ENCODE data around the gene DAGLB. TPM values are rescaled to one million over a fixed set of nuclear protein-coding genes. Genes with fewer than 3 reads are reported as not detected.

Gene DAGLB
- total RNA-seq, 1 experiment from 2014 or later: 22.3 TPM

DNA sequence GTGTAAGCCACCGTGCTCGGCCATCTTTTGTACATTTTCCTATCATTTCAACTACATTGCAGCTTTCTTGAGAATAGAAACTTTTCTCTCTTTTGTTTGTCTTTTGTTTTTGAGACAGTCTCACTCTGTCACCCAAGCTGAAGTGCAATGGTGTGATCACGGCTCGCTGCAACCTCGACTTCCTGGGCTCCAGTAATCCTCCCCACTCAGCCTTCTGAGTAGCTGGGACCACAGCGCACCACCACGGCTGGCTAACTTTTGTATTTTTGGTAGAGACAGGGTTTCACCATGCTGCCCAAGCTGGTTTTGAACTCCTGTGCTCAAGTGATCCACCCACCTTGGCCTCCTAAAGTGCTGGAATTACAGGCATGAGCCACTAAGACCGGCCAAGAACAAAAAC, 31.3 kb upstream of the DAGLB start:
- Histone ChIP-seq H3K27me3 (ENCODE audit: control insufficient read depth, insufficient read depth, low read length) (no peaks in the 10 kb centered on the region), H3K36me3 (ENCODE audit: control insufficient read depth, insufficient read depth, low read length) (peaks cover 7% of the 10 kb centered on the region), H3K4me3 (ENCODE audit: low read depth in 2 of 2, low read length in 2 of 2) (no peak overlapping the region), H3K9me3 (ENCODE audit: control insufficient read depth, insufficient read depth, low read depth, low read length) (no peaks in the 10 kb centered on the region), H3K4me1 (ENCODE audit: control insufficient read depth, insufficient read depth, low read length) (peaks cover 11% of the 10 kb centered on the region), H3K27ac (ENCODE audit: low read length) (no peak overlapping the region)
- in situ Hi-C loops (cut with HindIII; ENCODE audit: low pct_unique_long_range_greater_than_20kb, low sequenced_read_pairs): no loop called here
- POLR2A ChIA-PET: no interaction called here
- no peak for ATAC-seq
- intact Hi-C loops (cut with micrococcal nuclease; ENCODE audit: unreplicated experiment): no loop called here
- no peak for DNase-seq (ENCODE audit: low read depth, low spot score)
- no TSS peak for BruUV-seq (replicated peaks)
- TF ChIP-seq REST (IDR thresholded peaks at IDR 0.05; ENCODE audit: insufficient read depth in 1 of 2, low read depth in 2 of 2, low read length in 1 of 2) (no peak), TCF7L2 (IDR thresholded peaks at IDR 0.05; ENCODE audit: low read depth, low read length) (no peak), SIN3A (IDR thresholded peaks at IDR 0.05; ENCODE audit: borderline replicate concordance, insufficient read depth, low read depth, low read length) (no peak), POLR2AphosphoS5 (IDR thresholded peaks at IDR 0.05; ENCODE audit: low read depth, low read length) (no peak), CTCF (IDR thresholded peaks at IDR 0.05) (no peak)
- CTCF ChIA-PET: no interaction called here

DNA sequence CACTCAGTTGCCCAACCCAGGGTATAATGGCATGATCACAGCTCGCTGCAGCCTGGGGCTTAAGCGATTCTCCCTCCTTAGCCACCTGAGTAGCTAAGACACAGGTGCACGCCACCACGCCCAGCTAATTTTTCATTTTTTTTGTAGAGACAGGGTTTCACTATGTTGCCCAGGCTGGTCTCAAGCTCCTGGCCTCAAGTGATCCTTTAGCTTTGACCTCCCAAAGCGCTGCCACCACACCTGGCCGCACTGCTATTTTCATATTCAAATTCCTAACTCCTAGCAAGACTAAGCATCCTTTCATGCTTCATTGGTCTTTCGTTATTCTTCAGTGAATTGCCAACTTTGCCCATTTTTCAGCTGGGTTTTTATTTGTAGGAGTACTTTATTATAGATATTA, 30.4 kb upstream of the DAGLB start:
- Histone ChIP-seq H3K4me1 (ENCODE audit: control insufficient read depth, insufficient read depth, low read length) (peaks cover 11% of the 10 kb centered on the region), H3K4me3 (ENCODE audit: low read depth in 2 of 2, low read length in 2 of 2) (no peak overlapping the region), H3K27ac (ENCODE audit: low read length) (no peak overlapping the region), H3K27me3 (ENCODE audit: control insufficient read depth, insufficient read depth, low read length) (no peaks in the 10 kb centered on the region), H3K9me3 (ENCODE audit: control insufficient read depth, insufficient read depth, low read depth, low read length) (no peaks in the 10 kb centered on the region), H3K36me3 (ENCODE audit: control insufficient read depth, insufficient read depth, low read length) (peaks cover 13% of the 10 kb centered on the region)
- ChIA-PET CTCF (no interaction called here), POLR2A (interaction anchor here (0.6 kb wide), 1 partner anchor 413 kb away, joined by 6 read pairs; no protein-coding TSS in a partner anchor)
- intact Hi-C loops (cut with micrococcal nuclease; ENCODE audit: unreplicated experiment): no loop called here
- no peak for DNase-seq (ENCODE audit: low read depth, low spot score)
- no peak for ATAC-seq
- TF ChIP-seq REST (IDR thresholded peaks at IDR 0.05; ENCODE audit: insufficient read depth in 1 of 2, low read depth in 2 of 2, low read length in 1 of 2) (no peak), CTCF (IDR thresholded peaks at IDR 0.05) (no peak), SIN3A (IDR thresholded peaks at IDR 0.05; ENCODE audit: borderline replicate concordance, insufficient read depth, low read depth, low read length) (no peak), TCF7L2 (IDR thresholded peaks at IDR 0.05; ENCODE audit: low read depth, low read length) (no peak), POLR2AphosphoS5 (IDR thresholded peaks at IDR 0.05; ENCODE audit: low read depth, low read length) (no peak)
- in situ Hi-C loops (cut with HindIII; ENCODE audit: low pct_unique_long_range_greater_than_20kb, low sequenced_read_pairs): no loop called here
- no TSS peak for BruUV-seq (replicated peaks)

Measured in Panc1 (cell line).